Hypothalamus (tissue), 51 donors: Measurements from ENCODE around the gene RBM20.
"Not testable (repeated sequence)": the region's sequence is repeated elsewhere in the genome, so short reads cannot be mapped to it uniquely, and the experiment has no call there.

ENCODE experiments used
- DNase-seq, 51 donors: peaks; one replicate each; lab custom pipeline; 2025; lab: John Stamatoyannopoulos, UW

RBM20 gene

GRCh38 chr10:110643653-110644597 lies at the start of gene RBM20:
Gene RBM20 (plus strand): TSS chr10:110644336. CDS start chr10:110644455, 119 bp downstream.
- DNase-seq, result peak in 3 of 51 donors; percentile 7 to 8 (median 7)

GRCh38 chr10:110597476-110597875 lies 46.7 kb upstream of the RBM20 start:
- DNase-seq, result no peak

DNA sequence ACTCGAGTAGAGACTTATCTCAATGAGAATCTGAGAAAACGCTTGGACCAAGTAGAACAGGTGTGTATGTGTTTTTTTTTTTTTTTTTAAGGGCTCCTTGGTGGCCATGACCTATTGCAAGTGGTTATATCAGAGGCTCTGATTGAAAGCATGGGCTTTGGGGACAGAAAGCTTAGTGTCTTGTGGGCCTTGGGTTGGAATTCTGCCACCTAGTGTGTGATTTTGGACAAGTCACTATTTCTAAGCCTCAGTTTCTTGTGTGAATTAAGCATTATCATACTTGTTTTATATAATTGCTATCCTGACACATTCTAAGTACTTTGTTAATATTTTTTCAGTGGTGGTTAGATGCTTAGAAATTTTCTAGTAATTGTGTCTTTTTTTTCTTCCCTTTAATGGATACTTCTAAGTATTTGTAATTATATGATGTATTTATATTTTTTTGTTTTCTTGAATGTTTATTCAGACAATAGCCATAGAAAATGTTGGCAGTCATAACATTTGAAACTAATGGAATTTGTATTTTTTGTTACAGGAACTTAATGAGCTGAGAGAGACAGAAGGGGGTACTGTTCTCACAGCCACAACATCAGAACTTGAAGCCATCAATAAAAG lies 43.5 kb upstream of the RBM20 start:
- DNase-seq, result peak in 9 of 51 donors; percentile 2 to 54 (median 9)

- no peak for DNase-seq
Observed at GRCh38 chr10:110601581-110601980, 42.6 kb upstream of the RBM20 start.

GRCh38 chr10:110608087-110608486 lies 36.0 kb upstream of the RBM20 start:
- no peak for DNase-seq

DNA sequence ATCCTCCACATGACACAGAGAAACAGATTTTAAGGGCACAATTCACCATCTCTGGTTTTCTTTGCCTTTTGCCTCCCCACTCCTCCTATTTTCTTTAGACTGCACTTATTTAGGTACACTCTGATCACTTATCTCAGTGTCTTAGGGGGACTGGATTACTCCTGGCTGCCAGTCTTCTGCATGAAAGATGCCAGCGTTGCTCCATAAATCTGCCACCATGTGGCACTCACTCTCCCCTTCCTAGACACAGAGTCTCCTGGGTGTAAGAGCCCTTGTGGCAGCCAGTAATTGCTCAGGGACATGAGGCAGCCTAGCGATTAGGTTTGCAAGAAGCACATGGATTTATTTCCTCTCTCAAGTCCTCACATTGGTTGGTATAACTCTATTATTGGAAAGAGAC lies 34.5 kb upstream of the RBM20 start:
- peak in 3 of 51 donors; percentile 8 to 18 (median 10) for DNase-seq

DNA sequence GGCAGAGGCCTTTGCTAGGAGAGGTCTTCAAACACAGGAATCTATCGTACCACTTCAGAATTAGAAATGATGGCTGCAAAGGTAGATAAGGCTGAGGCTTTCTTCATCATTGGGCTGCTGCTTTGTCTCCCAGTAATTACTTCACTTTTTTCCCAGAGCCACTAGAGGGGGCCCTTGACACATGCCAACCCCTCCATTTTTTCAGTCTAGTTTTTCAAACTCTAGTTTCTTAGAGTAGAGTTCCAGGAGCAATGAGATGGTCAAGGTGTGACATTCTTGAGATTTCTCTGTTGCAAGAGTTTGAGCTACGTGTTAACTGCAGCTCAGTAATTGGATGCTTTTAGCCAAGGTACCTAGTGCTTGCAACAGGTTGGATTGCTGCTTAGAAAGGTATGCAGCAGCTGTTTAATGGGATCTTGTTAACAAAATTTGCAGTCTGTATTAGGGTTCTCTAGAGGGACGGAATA lies 33.8 kb upstream of the RBM20 start:
- DNase-seq, result peak in 17 of 51 donors; percentile 2 to 66 (median 13)

- DNase-seq, result not testable (repeated sequence)
Observed at GRCh38 chr10:110610781-110611180, 33.4 kb upstream of the RBM20 start.

DNA sequence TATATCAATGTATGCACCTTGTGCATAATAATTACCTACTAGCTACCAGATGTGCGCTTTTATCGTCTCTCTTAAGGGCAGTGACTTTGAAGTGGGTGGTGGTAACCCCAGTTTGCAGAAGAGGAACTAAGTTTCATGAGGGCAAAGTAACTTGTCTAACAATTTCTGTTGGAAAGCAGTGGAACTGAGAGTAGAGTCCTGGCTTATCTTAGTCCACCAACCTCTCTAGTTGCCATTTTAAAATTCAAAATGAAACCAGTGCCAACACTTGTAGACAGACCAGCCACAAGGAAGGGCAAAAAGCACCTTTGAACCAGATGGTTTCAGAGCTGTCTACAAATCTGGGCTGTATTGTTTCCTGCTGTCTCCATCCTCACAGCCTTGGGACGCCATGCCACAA lies 32.0 kb upstream of the RBM20 start:
- no peak for DNase-seq

DNA sequence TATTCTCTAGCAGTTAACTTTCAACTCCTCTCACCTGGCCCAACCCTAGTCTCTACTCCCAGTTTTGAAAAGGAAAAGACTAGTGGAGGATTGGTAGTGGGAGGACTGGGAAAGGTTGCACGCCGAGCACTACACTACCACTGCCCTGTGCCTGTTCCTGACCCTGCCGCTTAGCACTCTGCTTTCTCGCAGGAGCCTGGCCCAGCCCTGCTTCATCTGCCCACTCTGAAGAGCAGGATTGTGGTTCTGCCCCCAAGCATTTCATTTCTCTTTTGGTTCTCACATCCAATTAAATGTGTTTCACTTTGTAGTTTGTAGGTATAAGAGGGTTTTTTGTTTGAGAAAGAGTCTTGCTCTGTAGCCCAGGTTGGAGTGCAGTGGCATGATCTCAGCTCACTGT lies 31.5 kb upstream of the RBM20 start:
- DNase-seq, result no peak

- no peak for DNase-seq
Observed at GRCh38 chr10:110613341-110613995, 30.7 kb upstream of the RBM20 start.

DNA sequence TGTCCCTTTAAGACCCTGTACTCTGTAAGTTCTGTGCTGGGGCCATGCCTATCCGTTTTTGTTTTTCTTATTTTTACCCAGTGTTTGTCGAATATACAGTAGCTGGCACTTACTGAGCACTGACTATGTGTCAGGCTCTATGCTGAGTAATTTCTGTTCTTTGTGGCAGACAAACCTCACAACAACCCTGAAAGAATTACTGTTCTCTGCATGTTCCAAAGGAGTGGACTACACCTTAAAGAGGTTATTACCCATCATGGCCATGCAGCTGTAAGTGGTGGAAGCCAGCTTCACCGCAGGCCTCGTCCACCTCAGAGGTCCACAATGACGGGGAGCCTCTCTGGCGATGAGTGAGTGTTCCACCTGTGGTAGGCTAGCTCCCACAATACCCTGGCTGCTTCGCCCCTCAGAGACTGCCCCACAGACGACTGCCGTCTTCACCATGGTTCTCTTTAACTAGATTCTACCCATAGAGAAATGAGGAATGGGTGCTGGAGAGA lies 30.1 kb upstream of the RBM20 start:
- DNase-seq, result no peak

DNA sequence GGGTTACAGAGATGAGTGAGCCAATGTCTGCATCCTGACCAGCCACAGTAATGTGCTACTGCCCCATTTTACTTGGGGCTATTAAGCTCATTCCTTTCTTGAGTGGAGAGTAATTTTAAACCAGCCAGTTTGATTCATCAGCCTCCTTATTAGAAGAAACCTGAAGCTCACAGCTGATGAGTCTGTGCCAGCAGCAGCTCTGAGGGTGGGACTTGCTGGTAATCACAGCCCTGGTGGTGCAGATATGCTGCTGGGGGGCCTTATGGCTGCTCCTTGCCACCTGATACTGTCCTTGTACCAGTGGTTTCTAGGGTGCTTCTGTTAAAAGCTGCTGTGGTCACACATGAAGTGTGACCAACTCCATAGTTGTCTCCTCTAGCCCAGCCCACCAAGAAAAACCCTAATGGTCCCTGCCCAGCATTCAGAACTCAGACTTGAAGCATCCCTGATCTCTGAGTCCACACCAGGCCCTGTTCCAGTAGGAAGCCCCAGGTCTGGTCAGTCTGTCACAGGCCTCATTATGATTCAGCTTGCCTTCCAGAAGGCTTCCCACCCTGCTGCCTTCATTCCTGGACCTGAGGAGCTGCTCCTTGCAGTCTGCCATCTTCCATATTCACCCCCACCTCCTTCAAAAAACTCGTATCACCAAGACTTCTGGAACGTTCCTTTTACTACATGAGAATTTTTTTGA lies 28.9 kb upstream of the RBM20 start:
- no peak for DNase-seq

GRCh38 chr10:110616493-110617033 lies 27.6 kb upstream of the RBM20 start:
- no peak for DNase-seq

GRCh38 chr10:110617425-110618229 lies 26.5 kb upstream of the RBM20 start:
- DNase-seq, result no peak

GRCh38 chr10:110618230-110618610 lies 25.9 kb upstream of the RBM20 start:
- DNase-seq, result no peak

- no peak for DNase-seq
Observed at GRCh38 chr10:110619514-110620397, 24.4 kb upstream of the RBM20 start.

- DNase-seq, result no peak
Observed at GRCh38 chr10:110620398-110620719, 23.8 kb upstream of the RBM20 start.
